GM18511 (cell line): ENCODE data around the gene WFIKKN1.
A peak's percentile ranks its signal among the peaks of the same experiment; 100 is the strongest.

ENCODE experiments used
- ATAC-seq: cut with Tn5 transposase; IDR thresholded peaks from one replicate; pipeline ENCODE4 v1.9.1; 2021; ENCODE audit warnings: mild to moderate bottlenecking, moderate library complexity; ENCODE audit not compliant: unreplicated experiment

WFIKKN1 gene

DNA sequence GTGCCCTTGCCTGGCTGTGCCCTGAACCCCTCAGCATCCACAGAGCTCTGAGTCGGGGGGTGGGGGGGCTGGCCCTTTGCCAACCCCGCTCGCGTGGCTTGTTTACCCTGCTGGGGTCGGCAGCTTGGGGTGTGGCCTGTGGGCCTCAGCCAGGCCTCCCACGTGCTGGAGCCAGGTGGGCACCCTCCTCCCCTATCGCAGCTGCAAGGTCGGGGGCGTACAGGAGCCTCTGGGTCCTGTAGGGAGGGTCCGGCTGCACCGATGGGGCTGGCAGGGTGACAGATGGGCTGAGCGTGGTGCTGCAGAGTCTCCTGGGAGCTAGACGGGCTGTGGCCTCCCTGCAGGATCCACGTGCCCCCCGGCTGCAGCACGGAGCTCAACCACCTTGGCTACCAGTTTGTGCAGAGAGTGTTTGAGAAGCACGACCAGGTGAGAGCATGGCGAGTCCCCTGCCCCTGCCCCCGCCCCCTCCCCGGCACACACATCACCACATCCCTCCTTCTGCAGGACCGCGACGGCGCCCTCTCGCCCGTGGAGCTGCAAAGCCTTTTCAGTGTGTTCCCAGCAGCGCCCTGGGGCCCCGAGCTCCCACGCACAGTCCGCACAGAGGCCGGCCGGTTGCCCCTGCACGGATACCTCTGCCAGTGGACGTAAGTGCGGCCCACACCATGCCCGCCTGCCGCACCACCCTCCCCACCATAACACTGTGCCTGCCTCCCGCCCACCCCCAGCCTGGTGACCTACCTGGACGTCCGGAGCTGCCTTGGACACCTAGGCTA is 40.8 kb downstream of the WFIKKN1 start:
- no peak for ATAC-seq

DNA sequence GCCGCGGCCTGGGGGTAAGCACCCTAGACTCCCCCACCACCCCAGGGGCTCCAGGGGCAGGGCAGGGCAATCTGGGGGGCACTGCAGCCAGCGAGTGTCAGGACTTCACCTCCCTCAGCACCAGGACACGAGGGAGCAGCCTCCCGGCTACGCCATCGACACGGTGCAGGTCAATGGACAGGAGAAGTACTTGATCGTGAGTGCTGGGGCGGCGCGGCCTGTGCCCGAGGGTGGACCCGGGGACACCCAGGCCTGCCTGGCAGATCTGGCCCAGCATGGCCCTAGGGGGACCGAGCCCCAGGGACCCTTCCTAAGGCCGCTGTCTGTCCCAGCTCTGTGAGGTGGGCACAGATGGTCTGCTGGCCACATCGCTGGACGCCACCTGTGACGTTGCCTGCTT is 41.6 kb downstream of the WFIKKN1 start:
- no peak for ATAC-seq

DNA sequence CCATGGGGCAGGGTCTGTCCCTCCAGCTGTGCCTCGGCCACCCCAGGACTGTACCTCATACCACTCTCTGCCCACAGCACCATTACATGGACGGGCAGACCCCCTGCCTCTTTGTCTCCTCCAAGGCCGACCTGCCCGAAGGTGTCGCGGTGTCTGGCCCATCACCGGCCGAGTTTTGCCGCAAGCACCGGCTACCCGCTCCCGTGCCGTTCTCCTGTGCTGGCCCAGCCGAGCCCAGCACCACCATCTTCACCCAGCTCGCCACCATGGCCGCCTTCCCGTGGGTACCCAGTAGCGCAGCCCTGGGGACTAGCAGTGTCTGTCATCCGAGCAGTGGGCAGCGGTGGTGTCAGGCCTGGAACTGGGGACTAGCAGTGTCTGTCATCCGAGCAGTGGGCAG is 42.1 kb downstream of the WFIKKN1 start:
- no peak for ATAC-seq

DNA sequence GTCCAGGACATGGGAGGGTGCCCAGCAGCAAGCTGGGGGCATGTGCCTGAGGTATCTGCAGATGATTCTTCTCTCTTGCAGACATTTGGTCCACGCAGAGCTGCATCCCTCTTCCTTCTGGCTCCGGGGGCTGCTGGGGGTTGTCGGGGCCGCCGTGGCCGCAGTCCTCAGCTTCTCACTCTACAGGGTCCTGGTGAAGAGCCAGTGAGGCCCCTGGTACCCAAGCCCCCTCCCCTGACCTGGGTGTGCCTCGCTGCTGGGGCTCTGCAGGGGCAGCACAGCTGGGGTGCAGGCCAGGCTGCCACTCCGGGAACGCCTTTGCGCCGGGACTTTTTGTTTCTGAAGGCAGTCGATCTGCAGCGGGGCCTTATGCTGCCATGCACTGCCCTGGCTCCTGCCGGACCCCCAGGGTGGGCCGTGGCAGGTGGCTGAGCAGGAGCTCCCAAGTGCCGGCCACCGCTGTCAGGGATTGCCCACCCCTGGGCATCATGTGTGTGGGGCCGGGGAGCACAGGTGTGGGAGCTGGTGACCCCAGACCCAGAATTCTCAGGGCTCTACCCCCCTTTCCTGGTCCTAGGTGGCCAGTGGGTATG is 42.7 kb downstream of the WFIKKN1 start:
- ATAC-seq = no peak

DNA sequence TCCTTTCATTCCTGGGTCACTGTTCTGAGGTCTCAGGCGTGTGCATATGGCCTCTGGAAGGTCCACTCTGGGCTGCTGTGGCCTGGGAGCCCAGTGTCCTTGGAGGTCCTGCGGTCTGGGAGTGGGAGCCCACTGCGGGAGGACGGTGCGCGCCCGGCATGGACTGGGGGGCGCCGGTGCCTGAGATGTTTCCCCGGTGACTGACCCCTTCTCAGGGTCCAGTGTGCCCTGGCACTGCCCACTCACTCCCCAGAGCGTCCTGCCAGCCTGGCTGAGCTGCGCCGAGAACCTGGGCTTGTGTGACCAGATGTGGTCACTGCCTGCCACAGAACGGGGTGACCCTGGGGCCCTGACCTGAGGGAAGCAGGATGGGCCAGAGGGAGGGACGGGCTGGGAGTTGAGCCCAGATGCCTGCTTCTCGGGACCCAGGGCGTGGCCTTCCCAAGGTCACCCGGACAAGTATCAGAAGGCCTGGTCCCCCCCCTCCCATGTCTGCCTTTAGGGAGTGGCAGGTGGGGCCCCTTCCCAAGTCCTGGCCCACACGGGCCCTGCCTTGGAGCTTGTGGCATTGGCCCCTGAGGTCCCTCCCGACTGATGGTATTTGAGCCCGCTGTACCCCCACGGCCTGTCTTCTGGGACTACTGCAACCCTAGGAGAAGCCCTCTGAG is 43.6 kb downstream of the WFIKKN1 start:
- no peak for ATAC-seq

DNA sequence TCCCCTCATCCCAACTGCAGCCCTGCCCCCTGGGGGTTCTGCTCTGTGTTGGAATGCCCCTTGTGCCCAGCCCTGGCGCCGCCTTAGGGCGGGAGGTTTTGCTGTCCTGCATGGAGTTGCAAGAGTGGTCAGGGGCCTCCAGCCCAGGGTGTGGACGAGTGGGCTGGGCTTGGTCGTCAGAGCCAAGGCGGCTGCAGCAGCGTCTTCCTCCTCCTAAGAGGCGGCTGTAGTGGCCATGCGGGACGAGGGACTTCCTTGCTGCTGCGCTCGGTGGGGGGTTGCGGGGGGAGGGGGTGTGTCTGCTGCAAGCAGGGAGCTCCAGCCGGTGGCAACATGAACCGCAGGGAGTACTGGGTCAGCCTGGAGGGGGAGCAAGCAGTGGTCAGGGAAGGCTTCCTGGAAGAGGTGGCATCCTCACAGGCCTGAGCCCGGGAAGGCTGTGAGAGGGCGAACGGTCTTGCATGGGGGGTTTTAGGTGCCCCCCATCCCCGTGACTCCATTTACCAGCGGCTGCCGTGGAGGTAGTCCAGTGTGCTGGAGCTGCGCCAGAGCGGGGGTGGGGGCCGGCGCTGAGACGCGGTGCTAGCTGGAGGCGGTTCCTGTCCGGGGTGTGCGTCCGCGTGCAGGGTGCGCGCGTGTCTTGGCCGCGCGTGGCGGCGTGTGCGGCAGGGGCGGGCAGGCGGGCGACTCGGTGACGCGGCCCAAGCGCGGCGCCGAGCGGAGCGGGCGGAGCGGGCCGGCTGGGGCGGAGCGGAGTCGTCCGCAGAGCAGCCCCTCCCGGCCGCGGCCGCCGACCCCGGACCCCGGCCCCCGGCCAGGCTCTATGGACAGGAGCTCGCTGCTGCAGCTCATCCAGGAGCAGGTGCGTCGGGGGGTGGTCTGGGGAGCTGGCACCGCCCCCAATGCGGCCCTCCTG is 44.4 kb downstream of the WFIKKN1 start, which contains the start of gene RHBDL1:
RHBDL1 (plus strand) TSS at position 704 of the 916 bp plus-strand sequence; CDS start at position 824, 120 bp downstream.
- no peak for ATAC-seq

DNA sequence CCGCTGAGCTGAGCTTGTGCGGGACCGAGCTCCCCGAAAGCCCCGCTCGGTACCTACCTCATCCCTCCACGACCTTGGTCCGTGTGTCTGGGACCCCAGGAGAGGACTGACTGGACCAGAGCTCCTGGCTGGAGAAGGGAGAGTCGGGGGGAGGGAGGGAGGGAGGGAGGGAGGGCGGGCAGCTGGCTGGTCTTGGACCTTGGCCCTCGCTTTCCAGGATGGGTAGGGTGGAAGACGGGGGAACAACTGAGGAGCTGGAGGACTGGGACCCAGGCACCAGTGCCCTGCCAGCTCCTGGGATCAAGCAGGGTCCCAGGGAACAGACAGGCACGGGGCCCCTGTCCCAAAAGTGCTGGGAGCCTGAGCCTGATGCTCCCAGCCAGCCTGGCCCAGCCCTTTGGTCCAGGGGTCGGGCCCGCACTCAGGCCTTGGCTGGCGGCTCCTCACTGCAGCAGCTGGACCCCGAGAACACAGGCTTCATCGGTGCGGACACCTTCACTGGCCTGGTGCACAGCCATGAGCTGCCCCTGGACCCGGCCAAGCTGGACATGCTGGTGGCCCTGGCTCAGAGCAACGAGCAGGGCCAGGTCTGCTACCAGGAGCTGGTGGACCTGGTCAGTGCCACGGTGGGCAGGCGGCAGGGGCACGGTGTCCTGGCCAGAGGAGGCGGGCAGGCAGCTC is 45.2 kb downstream of the WFIKKN1 start:
- ATAC-seq = no peak

DNA sequence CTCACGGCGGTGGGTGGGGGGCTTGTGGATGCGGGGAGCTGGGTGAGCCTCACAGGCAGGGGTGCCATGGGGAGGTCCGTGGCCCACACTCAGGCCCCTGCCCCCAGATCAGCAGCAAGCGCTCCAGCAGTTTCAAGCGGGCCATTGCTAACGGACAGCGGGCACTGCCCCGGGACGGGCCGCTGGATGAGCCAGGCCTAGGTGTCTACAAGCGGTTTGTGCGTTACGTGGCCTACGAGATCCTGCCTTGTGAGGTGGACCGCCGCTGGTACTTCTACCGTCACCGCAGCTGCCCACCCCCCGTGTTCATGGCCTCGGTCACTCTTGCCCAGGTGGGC is 45.7 kb downstream of the WFIKKN1 start:
- no peak for ATAC-seq

DNA sequence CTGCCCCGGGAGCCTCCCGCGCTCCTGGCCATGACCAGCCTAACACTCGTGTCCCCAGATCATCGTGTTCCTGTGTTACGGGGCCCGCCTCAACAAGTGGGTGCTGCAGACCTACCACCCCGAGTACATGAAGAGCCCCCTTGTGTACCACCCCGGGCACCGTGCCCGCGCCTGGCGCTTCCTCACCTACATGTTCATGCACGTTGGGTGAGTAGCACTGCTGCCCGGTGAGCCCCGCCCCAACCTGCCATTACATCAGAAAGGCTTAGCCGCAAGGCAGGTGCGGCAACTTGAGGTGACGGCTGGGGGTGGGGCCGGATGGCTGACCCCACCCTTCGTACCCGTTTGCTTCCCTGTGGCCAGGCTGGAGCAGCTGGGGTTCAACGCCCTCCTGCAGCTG is 46.1 kb downstream of the WFIKKN1 start:
- ATAC-seq = no peak

DNA sequence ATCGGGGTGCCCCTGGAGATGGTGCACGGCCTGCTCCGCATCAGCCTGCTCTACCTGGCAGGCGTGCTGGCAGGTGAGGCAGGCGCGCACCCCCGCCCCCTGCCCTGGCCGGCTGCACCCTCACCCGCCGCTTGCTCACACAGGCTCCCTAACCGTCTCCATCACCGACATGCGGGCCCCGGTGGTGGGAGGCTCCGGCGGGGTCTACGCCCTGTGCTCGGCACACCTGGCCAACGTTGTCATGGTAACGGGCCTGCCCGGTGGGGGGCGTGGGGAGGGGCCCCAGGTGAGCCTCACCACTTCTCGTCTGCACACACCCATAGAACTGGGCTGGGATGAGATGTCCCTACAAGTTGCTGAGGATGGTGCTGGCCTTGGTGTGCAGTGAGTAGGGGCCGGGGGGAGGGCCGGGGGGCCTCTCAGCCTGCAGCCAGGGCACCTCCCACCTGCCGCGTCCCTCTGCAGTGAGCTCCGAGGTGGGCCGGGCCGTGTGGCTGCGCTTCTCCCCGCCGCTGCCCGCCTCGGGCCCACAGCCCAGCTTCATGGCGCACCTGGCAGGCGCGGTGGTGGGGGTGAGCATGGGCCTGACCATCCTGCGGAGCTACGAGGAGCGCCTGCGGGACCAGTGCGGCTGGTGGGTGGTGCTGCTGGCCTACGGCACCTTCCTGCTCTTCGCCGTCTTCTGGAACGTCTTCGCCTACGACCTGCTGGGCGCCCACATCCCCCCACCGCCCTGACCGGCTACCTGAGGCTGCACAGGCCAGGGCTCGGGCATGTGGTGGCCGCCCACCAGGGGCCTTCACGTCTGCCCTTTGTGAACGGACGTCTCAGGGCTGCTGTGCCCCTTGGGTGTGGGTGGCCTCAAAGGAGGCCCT is 46.8 kb downstream of the WFIKKN1 start:
- ATAC-seq = no peak

DNA sequence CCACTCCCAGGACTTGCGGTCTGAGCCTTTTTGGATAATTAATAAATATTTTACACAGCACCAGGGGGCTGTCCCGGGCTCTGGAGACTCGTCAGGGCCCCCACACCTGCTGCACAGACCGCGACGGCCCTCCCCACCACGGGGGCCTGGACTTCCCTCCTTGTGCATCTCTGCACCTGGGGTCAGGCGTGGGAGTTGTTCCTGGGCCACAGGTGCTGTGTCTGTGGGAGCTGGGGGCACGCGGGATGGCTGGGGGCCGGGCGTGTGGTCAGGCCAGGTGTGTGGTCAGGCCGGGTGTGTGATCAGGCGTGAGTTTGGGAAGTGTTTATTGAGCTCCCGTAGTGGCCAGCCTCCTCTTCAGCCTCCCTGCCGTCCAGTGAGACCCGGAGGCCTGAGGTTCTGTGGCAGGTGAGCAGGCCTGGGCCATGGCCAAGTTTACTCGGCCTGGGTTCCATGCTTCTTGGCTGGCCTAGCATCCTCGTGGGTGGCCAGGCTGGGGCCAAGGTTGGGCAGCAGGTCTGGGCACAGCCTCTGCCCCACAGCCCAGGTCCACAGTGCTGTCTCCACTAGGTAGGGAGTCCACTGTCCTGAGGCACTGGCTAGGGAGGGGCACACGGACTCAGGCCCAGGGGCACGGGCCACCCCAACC is 47.5 kb downstream of the WFIKKN1 start:
- ATAC-seq = no peak

DNA sequence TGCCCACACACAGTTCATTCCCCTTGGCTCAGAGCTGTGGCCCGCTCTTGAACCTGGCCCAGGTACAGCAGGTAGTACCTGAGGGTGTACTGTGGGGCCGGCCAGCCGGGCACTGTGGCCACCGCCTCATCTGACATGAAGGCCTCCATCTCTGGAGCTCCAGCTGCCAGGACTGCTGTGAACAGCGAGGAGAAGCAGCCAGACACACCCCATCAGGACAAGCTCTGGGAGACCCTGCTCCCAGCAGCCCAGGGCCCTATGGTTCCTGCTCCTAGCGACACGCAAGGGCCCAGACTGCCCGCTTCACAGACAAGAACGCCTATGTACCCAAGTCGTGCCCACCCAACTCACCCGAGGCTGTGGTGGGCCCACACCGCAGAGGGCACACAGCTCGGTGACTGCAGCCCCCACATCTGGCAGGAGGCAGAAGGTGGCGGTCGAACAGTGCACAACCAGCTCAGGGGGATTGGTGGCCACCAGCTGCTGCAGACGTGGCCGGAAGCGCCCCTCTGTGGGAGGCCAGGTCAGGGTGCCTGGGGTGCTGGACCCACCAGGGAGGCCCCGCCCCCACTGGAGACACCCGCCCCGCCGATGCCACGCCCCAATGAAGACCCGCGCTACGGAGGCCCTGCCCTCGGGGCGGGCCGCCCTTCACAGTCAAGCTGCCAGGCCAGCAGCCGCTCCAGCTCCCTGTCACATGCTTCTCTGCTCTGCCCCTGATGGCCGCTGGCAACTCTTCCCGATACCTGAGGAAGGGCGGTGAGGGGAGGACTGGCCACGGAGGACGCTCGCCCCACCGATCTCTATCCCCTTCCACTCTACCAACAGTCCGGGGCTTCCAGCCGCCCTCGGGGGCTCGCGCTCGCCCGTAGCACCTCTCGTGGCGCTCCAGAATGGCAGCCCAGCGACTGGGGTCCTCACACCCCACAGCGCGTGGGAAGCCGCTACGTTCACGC is 48.4 kb downstream of the WFIKKN1 start:
- ATAC-seq = no peak

DNA sequence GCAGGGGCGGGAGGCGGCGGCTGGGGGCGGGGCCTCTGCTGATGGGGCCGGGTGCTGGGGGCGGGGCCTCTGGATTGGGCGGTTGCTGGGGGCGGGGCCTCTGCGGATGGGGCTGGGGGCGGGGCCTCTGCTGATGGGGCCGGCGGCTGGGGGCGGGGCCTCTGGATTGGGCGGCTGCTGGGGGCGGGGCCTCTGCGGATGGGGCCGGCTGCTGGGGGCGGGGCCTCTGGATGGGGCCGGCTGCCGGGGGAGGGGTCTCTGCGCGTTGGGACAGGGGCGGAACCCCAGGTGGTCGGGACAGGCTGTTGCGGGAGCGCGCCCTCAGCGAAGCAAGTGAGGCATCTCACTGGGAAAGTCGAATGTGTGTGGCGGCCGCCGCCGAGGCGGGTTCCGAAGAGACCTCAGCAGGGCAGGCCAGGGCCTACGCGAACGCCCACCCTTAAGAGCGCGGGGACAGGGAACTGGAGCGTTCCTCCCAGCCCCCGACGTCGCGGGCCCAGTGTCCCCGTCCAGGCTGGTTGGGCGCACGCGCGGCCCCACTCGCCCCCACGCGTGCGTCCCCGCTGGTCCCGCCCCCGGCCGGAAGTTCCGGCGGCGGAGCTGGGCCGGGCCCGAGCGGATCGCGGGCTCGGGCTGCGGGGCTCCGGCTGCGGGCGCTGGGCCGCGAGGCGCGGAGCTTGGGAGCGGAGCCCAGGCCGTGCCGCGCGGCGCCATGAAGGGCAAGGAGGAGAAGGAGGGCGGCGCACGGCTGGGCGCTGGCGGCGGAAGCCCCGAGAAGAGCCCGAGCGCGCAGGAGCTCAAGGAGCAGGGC is 49.2 kb downstream of the WFIKKN1 start, which contains the start of gene STUB1:
STUB1 (plus strand) TSS at position 597 of the 811 bp plus-strand sequence; CDS start at position 713, 116 bp downstream.
- ATAC-seq = peak; percentile 51

DNA sequence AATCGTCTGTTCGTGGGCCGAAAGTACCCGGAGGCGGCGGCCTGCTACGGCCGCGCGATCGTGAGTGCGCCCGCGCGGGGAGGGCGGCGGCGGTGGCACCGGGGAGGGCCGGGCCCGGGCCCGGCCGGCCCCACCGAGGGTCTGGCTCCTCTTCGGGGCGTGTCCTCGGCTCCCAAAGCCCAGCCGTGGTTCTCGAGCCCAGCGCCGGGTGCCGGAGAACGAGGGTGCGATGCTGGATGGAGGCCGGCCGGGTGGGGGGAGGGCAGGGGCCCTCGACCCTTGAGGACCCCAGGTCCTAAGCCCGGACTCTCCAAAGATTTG is 49.8 kb downstream of the WFIKKN1 start:
- no peak for ATAC-seq

DNA sequence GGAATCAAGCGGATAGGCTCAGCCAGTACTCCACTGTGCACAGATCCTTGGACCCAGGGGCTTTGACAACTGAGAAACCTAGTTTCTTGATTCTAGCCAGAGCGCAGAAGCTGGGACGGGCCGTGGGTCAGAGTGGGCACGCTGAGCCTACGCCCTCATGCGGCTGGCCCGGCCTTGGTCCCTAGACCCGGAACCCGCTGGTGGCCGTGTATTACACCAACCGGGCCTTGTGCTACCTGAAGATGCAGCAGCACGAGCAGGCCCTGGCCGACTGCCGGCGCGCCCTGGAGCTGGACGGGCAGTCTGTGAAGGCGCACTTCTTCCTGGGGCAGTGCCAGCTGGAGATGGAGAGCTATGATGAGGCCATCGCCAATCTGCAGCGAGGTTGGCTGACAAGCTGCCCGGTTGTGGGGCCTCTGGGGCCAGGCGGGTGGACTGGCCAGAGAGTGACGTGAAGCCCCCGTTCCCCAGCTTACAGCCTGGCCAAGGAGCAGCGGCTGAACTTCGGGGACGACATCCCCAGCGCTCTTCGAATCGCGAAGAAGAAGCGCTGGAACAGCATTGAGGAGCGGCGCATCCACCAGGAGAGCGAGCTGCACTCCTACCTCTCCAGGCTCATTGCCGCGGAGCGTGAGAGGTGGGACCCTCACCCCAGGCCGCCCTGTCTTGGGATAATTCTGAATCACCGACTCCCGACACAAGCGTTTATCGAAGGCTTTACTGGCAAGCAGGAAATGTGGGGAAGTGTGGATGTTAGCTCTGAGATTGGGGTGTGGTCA is 50.4 kb downstream of the WFIKKN1 start:
- no peak for ATAC-seq

DNA sequence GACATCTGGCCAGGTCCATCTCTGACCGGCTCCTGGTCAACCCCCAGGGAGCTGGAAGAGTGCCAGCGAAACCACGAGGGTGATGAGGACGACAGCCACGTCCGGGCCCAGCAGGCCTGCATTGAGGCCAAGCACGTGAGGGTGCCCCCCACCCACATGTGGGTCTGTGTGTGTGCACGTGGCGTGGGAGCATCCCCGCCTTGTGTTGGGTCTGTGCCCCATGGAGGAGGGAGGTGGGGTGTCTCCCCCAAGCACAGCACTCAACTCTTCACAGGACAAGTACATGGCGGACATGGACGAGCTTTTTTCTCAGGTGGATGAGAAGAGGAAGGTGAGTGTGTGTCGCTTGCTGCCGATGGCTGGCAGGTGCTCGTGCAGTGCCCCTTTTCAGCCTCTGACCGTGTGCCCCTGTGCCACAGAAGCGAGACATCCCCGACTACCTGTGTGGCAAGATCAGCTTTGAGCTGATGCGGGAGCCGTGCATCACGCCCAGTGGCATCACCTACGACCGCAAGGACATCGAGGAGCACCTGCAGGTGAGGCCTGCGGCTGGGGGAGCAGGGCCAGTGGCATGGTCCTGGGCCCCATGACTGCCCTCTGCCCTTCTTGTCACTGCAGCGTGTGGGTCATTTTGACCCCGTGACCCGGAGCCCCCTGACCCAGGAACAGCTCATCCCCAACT is 51.1 kb downstream of the WFIKKN1 start:
- no peak for ATAC-seq
